ENCODE results near the gene HEBP1. TPM values are rescaled to one million over a fixed set of nuclear protein-coding genes. Genes with fewer than 3 reads are reported as not detected.

The HEBP1 gene
- 8.9 and 27.4 TPM in 2 replicates for total RNA-seq

GRCh38 chr12:12999959-13000615 lies at the start of gene HEBP1:
Gene HEBP1 (minus strand): TSS chr12:13000265. CDS start chr12:13000114, 151 bp downstream.

DNA sequence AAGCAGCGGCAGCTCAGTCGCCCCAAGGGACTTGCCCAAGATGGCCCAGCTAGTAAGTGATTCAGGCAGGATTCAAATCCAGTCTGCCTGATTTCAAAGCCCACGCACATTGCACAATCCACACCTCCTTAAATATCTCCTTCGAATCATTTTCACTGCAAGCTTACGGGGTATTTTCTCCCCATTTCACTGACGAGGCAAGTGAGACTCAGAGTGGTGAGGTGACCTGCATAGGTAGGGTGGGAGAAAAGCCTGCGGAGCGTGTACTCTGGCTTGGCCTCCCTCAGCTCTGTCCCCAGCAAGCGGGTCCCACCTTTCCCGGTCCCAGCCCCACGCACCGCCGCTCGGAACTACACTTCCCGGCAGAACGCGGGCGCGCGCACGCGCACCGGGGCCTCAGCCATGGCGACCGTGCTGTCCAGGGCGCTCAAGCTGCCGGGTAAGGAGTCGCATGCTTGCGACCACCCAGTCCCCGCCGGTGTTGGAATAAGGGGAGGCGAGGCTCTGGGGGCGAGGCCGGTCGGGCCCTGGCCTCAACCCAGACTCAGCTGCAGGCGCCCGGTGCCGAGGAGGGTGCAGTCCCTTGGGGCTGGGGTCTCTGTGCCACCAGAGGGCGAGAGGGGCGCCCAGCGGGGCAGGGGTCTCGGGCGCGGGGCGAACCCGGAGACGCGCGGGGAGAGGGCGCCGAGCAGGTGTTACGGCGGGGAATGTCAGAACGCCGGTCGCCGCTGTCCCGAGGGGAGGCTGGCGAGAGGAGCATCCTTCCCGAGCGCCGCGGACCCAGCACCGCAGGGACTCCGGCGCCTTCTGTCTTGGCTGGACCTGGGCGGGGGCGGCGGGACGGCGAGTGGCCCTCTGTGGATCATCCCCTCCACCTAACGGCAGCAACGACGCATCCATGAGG lies 44.2 kb upstream of the HEBP1 start, which contains the start of gene FAM234B:
Gene FAM234B (plus strand): TSS at position 380 of the 904 bp plus-strand sequence. CDS start 23 bp downstream, at position 403.

GRCh38 chr12:12952036-12952435 lies 48.0 kb downstream of the HEBP1 start, which contains the start of gene GPRC5D:
Gene GPRC5D (minus strand): TSS chr12:12952170. CDS start chr12:12950384, 1,786 bp downstream.

Small RNAs within 50 kb of the gene (small RNA-seq; reads per million reads assigned to genes)
- gene RF00604 (ENCODE audit: low replicate concordance): not detected

Other genes starting within 250 kb of the HEBP1 start
- 3.9 and 8.4 TPM in 2 replicates for gene APOLD1, start 214.6 kb downstream of the HEBP1 start, total RNA-seq
- gene DDX47, start 186.9 kb downstream of the HEBP1 start, total RNA-seq: 60.6 and 94.2 TPM in 2 replicates
- 17.9 and 50.1 TPM in 2 replicates for gene GPRC5A, start 108.7 kb downstream of the HEBP1 start, total RNA-seq
- not detected in 2 replicates for gene GPRC5D, start 48.1 kb downstream of the HEBP1 start, total RNA-seq
- gene FAM234B, start 44.1 kb upstream of the HEBP1 start, total RNA-seq: 7.0 and 7.6 TPM in 2 replicates
- 0.43 and 0.44 TPM in 2 replicates for gene GSG1, start 103.4 kb upstream of the HEBP1 start, total RNA-seq
- gene EMP1, start 196.5 kb upstream of the HEBP1 start, total RNA-seq: 56.2 and 219 TPM in 2 replicates